A673 (cell line): ENCODE results near the gene MMP21. TPM values are rescaled to one million over a fixed set of nuclear protein-coding genes. Genes with fewer than 3 reads are reported as not detected.

Source experiments
- BruUV-seq: library from RNA; stranded (reverse); fragments of 400-500 nt; replicated peaks from 2 replicates; lab custom pipeline; 2021; lab: Mats Ljungman, UMichigan
- CTCF ChIA-PET: fragments of 300-600 bp; sonication (Branson Sonifier 250); formaldehyde crosslinking; loops from one replicate; lab custom pipeline; 2022; ENCODE audit warnings: antibody characterized with exemption; lab: Charles Lee
- POLR2A ChIA-PET: fragments of 300-600 bp; sonication (Branson Sonifier 250); formaldehyde crosslinking; loops from one replicate; lab custom pipeline; 2022; ENCODE audit warnings: antibody characterized with exemption; ENCODE audit not compliant: low non-redundant PET; lab: Charles Lee
- DNase-seq: peaks from one replicate; pipeline ENCODE4 v3.0.0-alpha.2; 2015; ENCODE audit warnings: low spot score
- H3K27ac ChIP-seq: fragments of 200-600 bp; sonication (generic); 2 replicates; pipeline ENCODE4 v1.5.1; 2016; ENCODE audit warnings: mixed run types, low read depth, mild to moderate bottlenecking, mixed read lengths, antibody characterized with exemption, low read length; ENCODE audit not compliant: poor library complexity, severe bottlenecking
- H3K27me3 ChIP-seq: fragments of 200-600 bp; sonication (generic); replicated peaks from 2 replicates; pipeline ENCODE4 v1.6.1; 2017; ENCODE audit warnings: mixed run types, low read depth, mild to moderate bottlenecking, mixed read lengths, antibody characterized with exemption, low read length; ENCODE audit not compliant: insufficient read depth, poor library complexity
- H3K36me3 ChIP-seq: fragments of 200-600 bp; sonication (generic); 2 replicates; pipeline ENCODE4 v1.6.1; 2016; ENCODE audit warnings: mixed run types, mild to moderate bottlenecking, mixed read lengths, antibody characterized with exemption, low read length; ENCODE audit not compliant: insufficient read depth, poor library complexity, severe bottlenecking
- H3K4me1 ChIP-seq: fragments of 200-600 bp; sonication (generic); 2 replicates; pipeline ENCODE4 v1.6.1; 2017; ENCODE audit warnings: mixed run types, mild to moderate bottlenecking, mixed read lengths, antibody characterized with exemption, low read length; ENCODE audit not compliant: insufficient read depth, poor library complexity, severe bottlenecking
- H3K4me3 ChIP-seq: fragments of 200-600 bp; sonication (generic); 2 replicates; pipeline ENCODE4 v1.5.1; 2016; ENCODE audit warnings: low read depth, mixed run types, mild to moderate bottlenecking, mixed read lengths, low read length; ENCODE audit not compliant: poor library complexity, severe bottlenecking
- H3K9me3 ChIP-seq: fragments of 200-600 bp; sonication (generic); 2 replicates; pipeline ENCODE4 v1.6.1; 2016; ENCODE audit warnings: mixed run types, low read depth, mild to moderate bottlenecking, mixed read lengths, antibody characterized with exemption, low read length; ENCODE audit not compliant: poor library complexity, severe bottlenecking
- EZH2 ChIP-seq: fragments of 200-600 bp; sonication (generic); IDR thresholded peaks from 2 replicates; pipeline ENCODE4 v1.6.1; 2017; ENCODE audit warnings: borderline replicate concordance, low read depth, mild to moderate bottlenecking, mixed read lengths, antibody characterized with exemption, low read length; ENCODE audit not compliant: poor library complexity, severe bottlenecking
- intact Hi-C: fragments of 100-400 bp; cut with micrococcal nuclease; formaldehyde crosslinking; loops from one replicate; pipeline ENCODE4 v1.10.0; 2022; ENCODE audit not compliant: unreplicated experiment
- total RNA-seq: library from RNA; stranded (reverse); gene quantifications from 2 replicates; pipeline ENCODE4 v1.2.3, GENCODE V29; 2021
- TF ChIP-seq, protein P1 (sequence below): fragments of 300-800, 200-600 bp; sonication (generic); conservative IDR thresholded peaks from 2 replicates; pipeline ENCODE4 v1.5.1; 2017; ENCODE audit warnings: low read depth, mild to moderate bottlenecking, antibody characterized with exemption, low read length, moderate library complexity, mixed read lengths

The MMP21 gene
- total RNA-seq, 1 experiment from 2014 or later = not detected

DNA sequence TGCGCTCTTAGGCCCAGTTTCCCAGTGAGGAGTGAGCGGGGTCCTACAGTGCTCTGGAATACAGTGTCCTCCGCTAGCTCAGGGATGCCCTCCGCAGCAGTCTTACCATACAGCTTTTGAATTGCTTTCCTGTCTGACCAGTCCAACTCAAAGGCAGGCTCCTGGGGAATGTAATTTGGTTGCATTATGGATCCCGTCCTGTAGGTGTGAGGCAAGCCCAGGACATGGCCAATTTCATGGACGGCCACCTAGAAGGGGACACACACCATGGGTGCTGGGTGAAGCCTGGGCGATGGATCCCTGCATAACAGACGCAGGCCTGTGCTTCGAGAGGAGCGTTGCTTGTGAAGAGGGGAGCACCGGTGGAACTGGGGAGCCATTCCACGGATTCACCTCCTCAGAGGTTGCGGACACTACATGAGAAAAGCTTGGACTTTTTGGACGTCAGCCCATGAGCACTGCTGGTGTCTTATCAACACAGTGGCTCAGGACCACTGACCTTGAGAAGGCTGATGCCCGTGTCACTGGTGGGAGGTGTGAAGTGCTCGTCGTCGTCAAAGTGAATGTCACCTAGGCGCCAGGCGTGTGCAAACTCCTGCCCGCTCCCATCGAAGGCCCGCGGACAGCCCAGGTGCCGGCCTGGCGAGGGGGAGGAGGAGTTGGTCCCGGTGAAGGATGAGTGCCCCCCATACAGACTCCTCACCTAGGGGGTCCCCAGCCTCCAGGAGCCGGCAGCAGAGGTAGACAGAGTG is 3.3 kb downstream of the MMP21 start:
- DNase-seq = no peak
- H3K27ac ChIP-seq = no peak overlapping the region
- intact Hi-C loops = no loop called here
- H3K27me3 ChIP-seq = no peaks in the 10 kb centered on the region
- TF ChIP-seq, protein P1, sequence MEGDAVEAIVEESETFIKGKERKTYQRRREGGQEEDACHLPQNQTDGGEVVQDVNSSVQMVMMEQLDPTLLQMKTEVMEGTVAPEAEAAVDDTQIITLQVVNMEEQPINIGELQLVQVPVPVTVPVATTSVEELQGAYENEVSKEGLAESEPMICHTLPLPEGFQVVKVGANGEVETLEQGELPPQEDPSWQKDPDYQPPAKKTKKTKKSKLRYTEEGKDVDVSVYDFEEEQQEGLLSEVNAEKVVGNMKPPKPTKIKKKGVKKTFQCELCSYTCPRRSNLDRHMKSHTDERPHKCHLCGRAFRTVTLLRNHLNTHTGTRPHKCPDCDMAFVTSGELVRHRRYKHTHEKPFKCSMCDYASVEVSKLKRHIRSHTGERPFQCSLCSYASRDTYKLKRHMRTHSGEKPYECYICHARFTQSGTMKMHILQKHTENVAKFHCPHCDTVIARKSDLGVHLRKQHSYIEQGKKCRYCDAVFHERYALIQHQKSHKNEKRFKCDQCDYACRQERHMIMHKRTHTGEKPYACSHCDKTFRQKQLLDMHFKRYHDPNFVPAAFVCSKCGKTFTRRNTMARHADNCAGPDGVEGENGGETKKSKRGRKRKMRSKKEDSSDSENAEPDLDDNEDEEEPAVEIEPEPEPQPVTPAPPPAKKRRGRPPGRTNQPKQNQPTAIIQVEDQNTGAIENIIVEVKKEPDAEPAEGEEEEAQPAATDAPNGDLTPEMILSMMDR = no peak
- no peak for TF ChIP-seq EZH2
- H3K4me3 ChIP-seq = no peak overlapping the region
- ChIA-PET POLR2A (interaction anchor here (0.7 kb wide), 1 partner anchor 427 kb away, joined by 3 read pairs; no protein-coding TSS in a partner anchor), CTCF (no interaction called here)
- no TSS peak for BruUV-seq
- H3K4me1 ChIP-seq = no peaks in the 10 kb centered on the region
- no peaks in the 10 kb centered on the region for H3K9me3 ChIP-seq
- no peaks in the 10 kb centered on the region for H3K36me3 ChIP-seq

- no peaks in the 10 kb centered on the region for H3K27me3 ChIP-seq
- TF ChIP-seq, protein P1 = no peak
- no peak for TF ChIP-seq EZH2
- no peak overlapping the region for H3K27ac ChIP-seq
- no peak for DNase-seq
- POLR2A ChIA-PET = no interaction called here
- CTCF ChIA-PET = no interaction called here
- H3K4me3 ChIP-seq = no peak overlapping the region
- no TSS peak for BruUV-seq
- no peaks in the 10 kb centered on the region for H3K4me1 ChIP-seq
- intact Hi-C loops = no loop called here
- no peaks in the 10 kb centered on the region for H3K9me3 ChIP-seq
- no peaks in the 10 kb centered on the region for H3K36me3 ChIP-seq
Observed at GRCh38 chr10:125770844-125771243, 4.8 kb downstream of the MMP21 start.

DNA sequence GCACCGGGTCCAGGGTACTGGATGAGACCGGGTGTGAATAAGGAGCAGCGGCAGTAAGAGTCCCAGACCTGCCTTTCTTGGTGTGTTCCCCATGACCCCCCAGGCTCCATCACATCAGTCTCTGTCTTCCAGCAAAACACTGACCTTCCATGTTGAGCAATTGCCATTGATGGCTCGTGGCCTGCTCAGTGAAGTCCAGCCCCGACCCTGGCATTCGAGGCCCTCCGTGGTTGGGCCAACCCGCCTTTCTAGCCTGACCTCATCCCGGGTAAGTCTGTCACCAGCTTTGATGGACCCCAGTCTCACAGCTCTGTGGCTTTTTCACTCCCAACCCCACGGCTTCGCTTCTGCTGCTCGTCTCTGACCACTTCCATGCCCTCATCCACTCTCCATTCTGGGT is 6.4 kb downstream of the MMP21 start:
- DNase-seq = no peak
- POLR2A ChIA-PET = no interaction called here
- H3K36me3 ChIP-seq = peaks cover 7% of the 10 kb centered on the region
- H3K27ac ChIP-seq = no peak overlapping the region
- TF ChIP-seq EZH2 = no peak
- no peaks in the 10 kb centered on the region for H3K4me1 ChIP-seq
- no peak overlapping the region for H3K4me3 ChIP-seq
- no peaks in the 10 kb centered on the region for H3K27me3 ChIP-seq
- no peaks in the 10 kb centered on the region for H3K9me3 ChIP-seq
- CTCF ChIA-PET = no interaction called here
- no TSS peak for BruUV-seq
- intact Hi-C loops = no loop called here
